GM13976 (cell line): ENCODE results near the gene CELF2.
"Not testable (repeated sequence)": the region's sequence is repeated elsewhere in the genome, so short reads cannot be mapped to it uniquely, and the experiment has no call there.

Experiments used
- DNase-seq: peaks from one replicate; pipeline ENCODE4 v3.0.0; 2012; ENCODE audit warnings: low spot score
- CTCF ChIP-seq: IDR thresholded peaks from 2 replicates; pipeline ENCODE4 v1.5.1; 2012; ENCODE audit warnings: borderline replicate concordance, mild to moderate bottlenecking; ENCODE audit not compliant: insufficient read depth; ENCODE audit errors: extremely low read depth, missing control alignments, control extremely low read depth
- in situ Hi-C: fragments of 300-500 bp; cut with MboI; formaldehyde crosslinking; loops from one replicate; pipeline ENCODE4 v1.12.0; 2022; ENCODE audit warnings: low sequenced_read_pairs, mixed read lengths, inconsistent platforms; ENCODE audit not compliant: unreplicated experiment

CELF2 gene

DNA sequence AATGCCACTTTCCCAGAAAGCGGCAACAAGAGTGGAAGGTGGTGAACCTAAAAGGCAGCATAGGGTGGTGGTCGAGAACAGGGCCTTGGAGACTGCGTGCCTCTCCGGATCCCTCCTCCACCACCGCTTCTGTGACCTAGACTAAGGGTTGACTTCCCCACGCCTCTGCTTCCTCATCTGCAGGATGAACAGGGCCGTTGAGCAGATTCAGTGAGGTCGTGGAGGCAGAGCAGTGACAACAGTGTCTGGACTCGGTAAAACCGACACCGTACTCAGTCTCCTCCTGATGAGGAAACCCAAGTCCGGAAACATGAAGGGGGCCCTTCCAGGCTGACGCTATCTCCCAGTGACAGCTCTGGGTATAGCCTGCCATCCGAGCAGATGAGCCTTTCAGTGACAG lies 162.6 kb downstream of the CELF2 start:
- no peak for TF ChIP-seq CTCF
- in situ Hi-C loops = no loop called here
- no peak for DNase-seq

DNA sequence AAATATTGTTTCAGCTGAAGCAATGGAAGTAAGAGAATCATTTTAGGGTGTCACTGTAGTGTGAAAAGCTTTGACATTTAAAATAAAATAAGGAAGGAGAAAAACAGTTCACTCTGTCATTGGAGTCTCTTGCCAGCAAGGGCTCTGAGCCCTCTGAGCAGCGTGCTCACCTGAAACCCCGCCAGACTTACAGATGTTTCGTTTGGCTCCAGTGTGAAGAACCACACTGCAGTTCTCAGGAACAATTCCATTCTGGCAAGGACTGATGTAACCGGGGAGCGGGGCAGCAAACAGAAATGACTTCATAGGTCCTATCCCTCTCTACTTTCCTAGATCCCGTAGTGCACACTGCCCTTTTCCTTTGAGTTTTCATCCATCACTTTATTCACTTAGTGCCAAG lies 164.3 kb downstream of the CELF2 start:
- TF ChIP-seq CTCF = no peak
- in situ Hi-C loops = no loop called here
- no peak for DNase-seq

GRCh38 chr10:11183015-11183414 lies 165.3 kb downstream of the CELF2 start:
- no peak for TF ChIP-seq CTCF
- in situ Hi-C loops = no loop called here
- no peak for DNase-seq

GRCh38 chr10:11184093-11184492 lies 166.4 kb downstream of the CELF2 start:
- no peak for TF ChIP-seq CTCF
- DNase-seq = no peak
- in situ Hi-C loops = no loop called here

GRCh38 chr10:11185128-11185665 lies 167.5 kb downstream of the CELF2 start:
- in situ Hi-C loops, DNase-seq: not testable (repeated sequence)

GRCh38 chr10:11186374-11186773 lies 168.7 kb downstream of the CELF2 start:
- DNase-seq = no peak
- no peak for TF ChIP-seq CTCF
- in situ Hi-C loops = no loop called here

DNA sequence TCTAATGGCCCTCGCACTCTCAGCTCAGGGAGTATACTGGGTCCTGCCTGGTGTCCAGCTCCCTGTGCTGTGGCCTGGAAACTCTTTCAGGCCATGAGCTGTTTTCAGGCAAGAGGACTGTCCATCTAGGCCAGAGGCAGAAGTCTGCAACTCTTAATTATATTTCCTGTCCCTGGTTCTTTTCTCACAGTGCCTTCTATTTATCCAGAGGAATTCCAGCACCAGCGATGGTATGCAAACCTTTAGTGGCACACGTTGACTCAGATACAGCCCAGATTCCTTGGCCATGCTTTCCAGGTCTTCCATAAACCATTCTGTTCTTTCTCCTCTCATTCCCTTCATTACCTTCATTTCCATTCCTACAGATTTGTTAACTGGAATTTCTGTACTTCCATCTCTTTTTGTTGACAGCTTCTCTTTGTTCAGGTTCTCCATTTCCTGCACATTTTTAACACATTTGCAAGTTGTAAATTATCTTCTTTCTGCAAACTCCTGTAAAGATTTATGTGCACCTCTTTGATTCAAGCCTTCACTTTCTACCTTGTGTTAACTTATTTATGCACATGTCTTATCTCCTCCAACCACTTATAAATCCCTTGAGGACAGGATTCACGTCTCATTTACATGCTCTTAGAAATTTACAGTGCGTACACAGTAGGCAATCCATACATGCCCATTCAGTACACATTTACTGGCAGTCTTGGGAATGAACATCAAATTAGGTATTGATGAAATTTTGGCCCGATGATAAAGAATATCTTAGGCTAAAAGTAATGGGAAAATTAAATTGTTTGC lies 172.1 kb downstream of the CELF2 start:
- in situ Hi-C loops = no loop called here
- DNase-seq = no peak
- TF ChIP-seq CTCF = no peak
